Astrocyte (in vitro differentiated cells and primary cell): ENCODE results near the gene EXOC6. TPM values are rescaled to one million over a fixed set of nuclear protein-coding genes. Genes with fewer than 3 reads are reported as not detected.

Experiments
- DNase-seq: peaks from one replicate; pipeline ENCODE4 v3.0.0-alpha.2; 2010; ENCODE audit warnings: low read depth
- FAIRE-seq: peaks from 2 replicates; lab custom pipeline; 2011; peaks lifted over from hg19 to GRCh38; lab: Jason Lieb, UNC
- H2AFZ ChIP-seq: 2 replicates; pipeline ENCODE4 v1.6.0; 2012; ENCODE audit warnings: low read depth, low read length, inconsistent platforms
- H3K27ac ChIP-seq: 2 replicates; pipeline ENCODE4 v1.5.1; 2011; ENCODE audit warnings: low read depth, low read length, inconsistent platforms
- H3K27me3 ChIP-seq: 2 replicates; pipeline ENCODE4 v1.6.0; 2011; ENCODE audit warnings: low read length, inconsistent platforms; ENCODE audit not compliant: insufficient read depth
- H3K36me3 ChIP-seq: 2 replicates; pipeline ENCODE4 v1.5.1; 2011; ENCODE audit warnings: low read length, inconsistent platforms; ENCODE audit not compliant: insufficient read depth
- H3K4me1 ChIP-seq: 2 replicates; pipeline ENCODE4 v1.5.1; 2011; ENCODE audit warnings: low read length, inconsistent platforms; ENCODE audit not compliant: insufficient read depth
- H3K4me2 ChIP-seq: 2 replicates; pipeline ENCODE4 v1.6.0; 2012; ENCODE audit warnings: low read length, inconsistent platforms
- H3K4me3 ChIP-seq: 2 replicates; pipeline ENCODE4 v1.5.1; 2011; ENCODE audit warnings: low read depth, mild to moderate bottlenecking, low read length, inconsistent platforms; ENCODE audit not compliant: insufficient read depth
- H3K79me2 ChIP-seq: 2 replicates; pipeline ENCODE4 v1.6.0; 2012; ENCODE audit warnings: mild to moderate bottlenecking, low read length, inconsistent platforms; ENCODE audit not compliant: insufficient read depth
- H3K9ac ChIP-seq: 2 replicates; pipeline ENCODE4 v1.6.0; 2012; ENCODE audit warnings: mild to moderate bottlenecking, low read length, inconsistent platforms
- H3K9me3 ChIP-seq: 2 replicates; pipeline ENCODE4 v1.5.1; 2012; ENCODE audit warnings: low read depth, mild to moderate bottlenecking, low read length, inconsistent platforms; ENCODE audit not compliant: insufficient read depth
- H4K20me1 ChIP-seq: 2 replicates; pipeline ENCODE4 v1.6.0; 2012; ENCODE audit warnings: low read length, inconsistent platforms; ENCODE audit not compliant: insufficient read depth
- H3K27ac Mint-ChIP-seq: one replicate; pipeline ENCODE4 v1.8.0; 2021; ENCODE audit warnings: mild to moderate bottlenecking, mixed read lengths; ENCODE audit not compliant: unreplicated experiment
- H3K27me3 Mint-ChIP-seq: one replicate; pipeline ENCODE4 v1.8.0; 2021; ENCODE audit warnings: low read depth, mixed read lengths; ENCODE audit not compliant: unreplicated experiment
- H3K36me3 Mint-ChIP-seq: one replicate; pipeline ENCODE4 v1.8.0; 2021; ENCODE audit warnings: low read depth, mixed read lengths; ENCODE audit not compliant: unreplicated experiment
- H3K4me1 Mint-ChIP-seq: one replicate; pipeline ENCODE4 v1.8.0; 2021; ENCODE audit warnings: low read depth, mixed read lengths; ENCODE audit not compliant: unreplicated experiment
- H3K4me3 Mint-ChIP-seq: one replicate; pipeline ENCODE4 v1.8.0; 2021; ENCODE audit warnings: mild to moderate bottlenecking, moderate library complexity, mixed read lengths; ENCODE audit not compliant: unreplicated experiment
- H3K9me3 Mint-ChIP-seq: one replicate; pipeline ENCODE4 v1.8.0; 2021; ENCODE audit warnings: mild to moderate bottlenecking, mixed read lengths; ENCODE audit not compliant: unreplicated experiment
- EZH2 ChIP-seq: IDR thresholded peaks from 2 replicates; pipeline ENCODE4 v1.6.1; 2012; ENCODE audit warnings: mild to moderate bottlenecking, low read length, inconsistent platforms; ENCODE audit not compliant: insufficient read depth
- total RNA-seq: library from RNA; stranded (reverse); gene quantifications from 2 replicates; pipeline ENCODE4 v1.2.1, GENCODE V29; 2021
- TF ChIP-seq, protein P1 (sequence below): IDR thresholded peaks from 2 replicates; pipeline ENCODE4 v1.5.1; 2011; ENCODE audit warnings: low read depth, mild to moderate bottlenecking, inconsistent platforms, low read length, moderate library complexity; ENCODE audit not compliant: insufficient read depth

Gene EXOC6
- total RNA-seq, 1 donor from 2014 or later: 4.9 TPM

DNA sequence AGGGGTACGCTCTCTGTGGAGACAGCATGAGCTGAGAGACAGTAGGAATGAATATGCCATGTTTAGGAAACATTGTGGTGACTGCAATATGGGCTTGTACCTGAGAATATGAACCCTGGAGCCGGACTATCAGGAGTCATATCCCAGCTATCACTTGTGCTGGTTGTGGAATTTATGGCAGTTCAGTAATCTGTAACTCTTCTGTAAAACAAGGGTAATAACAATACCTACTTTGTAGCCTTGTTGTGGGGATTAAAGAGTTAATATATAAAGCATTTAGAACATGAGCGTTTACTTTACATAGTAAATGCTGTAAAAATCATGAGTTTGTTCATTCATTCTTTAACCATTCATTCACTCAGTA, 44.4 kb downstream of the EXOC6 start:
- H3K4me1 Mint-ChIP-seq: peaks cover 10% of the 10 kb centered on the region
- H3K4me1 ChIP-seq: peaks cover 12% of the 10 kb centered on the region
- no peak overlapping the region for H3K4me3 ChIP-seq
- no peak overlapping the region for H3K27ac Mint-ChIP-seq
- H4K20me1 ChIP-seq: peaks cover 13% of the 10 kb centered on the region
- H3K36me3 Mint-ChIP-seq: no peaks in the 10 kb centered on the region
- TF ChIP-seq, protein P1, sequence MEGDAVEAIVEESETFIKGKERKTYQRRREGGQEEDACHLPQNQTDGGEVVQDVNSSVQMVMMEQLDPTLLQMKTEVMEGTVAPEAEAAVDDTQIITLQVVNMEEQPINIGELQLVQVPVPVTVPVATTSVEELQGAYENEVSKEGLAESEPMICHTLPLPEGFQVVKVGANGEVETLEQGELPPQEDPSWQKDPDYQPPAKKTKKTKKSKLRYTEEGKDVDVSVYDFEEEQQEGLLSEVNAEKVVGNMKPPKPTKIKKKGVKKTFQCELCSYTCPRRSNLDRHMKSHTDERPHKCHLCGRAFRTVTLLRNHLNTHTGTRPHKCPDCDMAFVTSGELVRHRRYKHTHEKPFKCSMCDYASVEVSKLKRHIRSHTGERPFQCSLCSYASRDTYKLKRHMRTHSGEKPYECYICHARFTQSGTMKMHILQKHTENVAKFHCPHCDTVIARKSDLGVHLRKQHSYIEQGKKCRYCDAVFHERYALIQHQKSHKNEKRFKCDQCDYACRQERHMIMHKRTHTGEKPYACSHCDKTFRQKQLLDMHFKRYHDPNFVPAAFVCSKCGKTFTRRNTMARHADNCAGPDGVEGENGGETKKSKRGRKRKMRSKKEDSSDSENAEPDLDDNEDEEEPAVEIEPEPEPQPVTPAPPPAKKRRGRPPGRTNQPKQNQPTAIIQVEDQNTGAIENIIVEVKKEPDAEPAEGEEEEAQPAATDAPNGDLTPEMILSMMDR: no peak
- no peak for TF ChIP-seq EZH2
- FAIRE-seq (peak; percentile 37), DNase-seq (no peak)
- H3K27me3 Mint-ChIP-seq: no peaks in the 10 kb centered on the region
- H3K9me3 Mint-ChIP-seq: no peaks in the 10 kb centered on the region
- no peak overlapping the region for H3K9ac ChIP-seq
- no peak overlapping the region for H2AFZ ChIP-seq
- H3K4me3 Mint-ChIP-seq: no peak overlapping the region
- no peaks in the 10 kb centered on the region for H3K9me3 ChIP-seq
- no peaks in the 10 kb centered on the region for H3K27me3 ChIP-seq
- no peaks in the 10 kb centered on the region for H3K36me3 ChIP-seq
- no peaks in the 10 kb centered on the region for H3K79me2 ChIP-seq
- H3K4me2 ChIP-seq: peak overlapping the region; percentile 52
- no peak overlapping the region for H3K27ac ChIP-seq

DNA sequence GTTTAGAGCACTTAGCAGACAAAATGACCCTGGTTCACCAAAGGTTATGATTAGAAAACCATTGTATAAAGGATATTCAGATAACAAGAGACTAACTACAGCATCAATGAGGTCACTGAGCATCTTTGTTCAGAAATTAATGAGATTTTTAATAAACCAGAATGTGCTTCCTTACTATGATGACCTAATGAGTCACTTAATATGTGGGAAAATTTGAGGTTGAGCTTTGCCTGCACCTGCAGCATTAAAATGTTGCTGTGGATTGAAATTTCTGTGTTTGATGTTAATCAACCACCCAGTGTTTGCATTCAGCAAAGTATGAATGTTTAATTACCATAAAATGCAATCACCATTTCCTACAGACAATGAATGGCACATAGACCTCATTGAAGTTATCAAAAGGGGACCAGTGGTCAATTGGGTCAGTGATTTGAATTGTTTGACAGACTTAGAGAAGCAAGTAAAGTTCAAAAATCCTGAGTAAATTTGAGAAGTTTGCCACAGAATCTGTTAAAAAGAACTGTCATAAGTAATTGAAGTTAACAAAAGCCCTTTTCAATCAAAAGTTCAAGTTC, 45.8 kb downstream of the EXOC6 start:
- H3K4me1 Mint-ChIP-seq: peaks cover 10% of the 10 kb centered on the region
- no peaks in the 10 kb centered on the region for H3K9me3 ChIP-seq
- TF ChIP-seq EZH2: no peak
- TF ChIP-seq, protein P1: no peak
- H3K4me1 ChIP-seq: peaks cover 12% of the 10 kb centered on the region
- H3K27ac ChIP-seq: no peak overlapping the region
- H3K27ac Mint-ChIP-seq: no peak overlapping the region
- no peaks in the 10 kb centered on the region for H3K36me3 Mint-ChIP-seq
- no peak overlapping the region for H3K4me2 ChIP-seq
- peaks cover 13% of the 10 kb centered on the region for H4K20me1 ChIP-seq
- H3K9ac ChIP-seq: no peak overlapping the region
- no peak for DNase-seq
- peak; percentile 5 for FAIRE-seq
- H3K4me3 Mint-ChIP-seq: no peak overlapping the region
- no peaks in the 10 kb centered on the region for H3K79me2 ChIP-seq
- no peak overlapping the region for H3K4me3 ChIP-seq
- no peaks in the 10 kb centered on the region for H3K9me3 Mint-ChIP-seq
- no peaks in the 10 kb centered on the region for H3K36me3 ChIP-seq
- no peak overlapping the region for H2AFZ ChIP-seq
- no peaks in the 10 kb centered on the region for H3K27me3 Mint-ChIP-seq
- H3K27me3 ChIP-seq: no peaks in the 10 kb centered on the region

DNA sequence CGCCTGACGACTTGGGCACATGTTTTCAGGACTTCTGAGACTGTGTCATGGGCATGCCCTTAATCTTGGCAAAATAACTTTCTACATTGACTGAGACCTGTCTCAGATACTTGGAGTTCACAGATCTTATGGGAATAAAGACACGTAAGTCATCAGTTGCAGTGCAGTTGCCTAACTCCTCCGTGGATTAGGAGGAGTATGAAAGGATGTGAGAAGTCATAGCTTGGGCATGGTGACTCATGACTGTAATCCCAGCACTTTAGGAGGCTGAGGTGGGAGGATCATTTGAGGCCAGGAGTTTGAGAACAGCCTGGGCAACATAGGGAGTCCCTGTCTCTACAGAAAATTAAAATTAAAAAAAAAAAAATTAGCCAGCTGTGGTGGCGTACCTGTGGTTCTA, 49.6 kb downstream of the EXOC6 start:
- H3K4me2 ChIP-seq: no peak overlapping the region
- no peak overlapping the region for H3K27ac Mint-ChIP-seq

More for the DNA sequence above, 49.6 kb downstream of the EXOC6 start:
- H3K4me1 ChIP-seq: no peaks in the 10 kb centered on the region
- Mint-ChIP-seq H3K27me3 (no peaks in the 10 kb centered on the region), H3K9me3 (no peaks in the 10 kb centered on the region), H3K4me1 (no peaks in the 10 kb centered on the region), H3K4me3 (no peak overlapping the region), H3K36me3 (no peaks in the 10 kb centered on the region)
- no peaks in the 10 kb centered on the region for H3K79me2 ChIP-seq
- DNase-seq (no peak), FAIRE-seq (no peak)
- TF ChIP-seq, protein P1: no peak
- no peak for TF ChIP-seq EZH2
- H4K20me1 ChIP-seq: no peaks in the 10 kb centered on the region
- no peaks in the 10 kb centered on the region for H3K36me3 ChIP-seq
- no peaks in the 10 kb centered on the region for H3K27me3 ChIP-seq
- no peak overlapping the region for H2AFZ ChIP-seq
- no peaks in the 10 kb centered on the region for H3K9me3 ChIP-seq
- H3K9ac ChIP-seq: no peak overlapping the region
- no peak overlapping the region for H3K27ac ChIP-seq
- no peak overlapping the region for H3K4me3 ChIP-seq
